Upper lobe of left lung (tissue), 4 donors: ENCODE data around the gene AMZ1.

Experiments used
- POLR2A ChIP-seq, 4 donors: fragments of 450-650 bp; IDR thresholded peaks; one replicate each; pipeline ENCODE4 v1.5.1; 2016 to 2017; ENCODE audit warnings: antibody characterized with exemption in 4 of 4, mild to moderate bottlenecking in 2 of 4
- TF ChIP-seq, protein P1 (sequence below), 6 experiments: fragments of 450-650 bp in 4 of 6; fragments of 200-600 bp in 2 of 6; sonication (generic) in 2 of 6; IDR thresholded peaks; one replicate each; pipeline ENCODE4 v1.5.1; 2016 to 2019; ENCODE audit warnings: antibody characterized with exemption in 6 of 6

DNA sequence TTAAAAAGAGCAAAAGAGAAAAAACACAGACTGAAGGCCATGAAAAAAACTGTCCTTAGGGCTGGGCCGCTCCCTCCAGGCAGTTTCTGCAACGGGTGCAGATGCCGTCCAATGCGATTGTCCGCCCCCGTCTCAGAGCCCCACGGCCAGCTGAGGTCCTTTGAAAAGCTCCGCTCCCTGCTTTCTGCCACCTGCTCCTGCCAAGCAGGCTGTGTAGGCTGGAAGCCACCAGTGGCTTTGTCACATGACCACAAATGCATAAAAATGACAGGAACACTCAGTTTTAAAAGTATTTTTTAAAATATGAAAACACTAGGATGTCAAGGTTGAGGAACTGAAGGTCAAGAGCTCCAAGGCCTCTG is 71.7 kb downstream of the AMZ1 start:
- TF ChIP-seq, protein P1, sequence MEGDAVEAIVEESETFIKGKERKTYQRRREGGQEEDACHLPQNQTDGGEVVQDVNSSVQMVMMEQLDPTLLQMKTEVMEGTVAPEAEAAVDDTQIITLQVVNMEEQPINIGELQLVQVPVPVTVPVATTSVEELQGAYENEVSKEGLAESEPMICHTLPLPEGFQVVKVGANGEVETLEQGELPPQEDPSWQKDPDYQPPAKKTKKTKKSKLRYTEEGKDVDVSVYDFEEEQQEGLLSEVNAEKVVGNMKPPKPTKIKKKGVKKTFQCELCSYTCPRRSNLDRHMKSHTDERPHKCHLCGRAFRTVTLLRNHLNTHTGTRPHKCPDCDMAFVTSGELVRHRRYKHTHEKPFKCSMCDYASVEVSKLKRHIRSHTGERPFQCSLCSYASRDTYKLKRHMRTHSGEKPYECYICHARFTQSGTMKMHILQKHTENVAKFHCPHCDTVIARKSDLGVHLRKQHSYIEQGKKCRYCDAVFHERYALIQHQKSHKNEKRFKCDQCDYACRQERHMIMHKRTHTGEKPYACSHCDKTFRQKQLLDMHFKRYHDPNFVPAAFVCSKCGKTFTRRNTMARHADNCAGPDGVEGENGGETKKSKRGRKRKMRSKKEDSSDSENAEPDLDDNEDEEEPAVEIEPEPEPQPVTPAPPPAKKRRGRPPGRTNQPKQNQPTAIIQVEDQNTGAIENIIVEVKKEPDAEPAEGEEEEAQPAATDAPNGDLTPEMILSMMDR (IDR thresholded peaks at IDR 0.05): no peak
- no peak for TF ChIP-seq POLR2A (IDR thresholded peaks at IDR 0.05)
